Natural killer cell (primary cell): Measurements from ENCODE around the gene RRP7A. TPM values are rescaled to one million over a fixed set of nuclear protein-coding genes. Genes with fewer than 3 reads are reported as not detected.

ENCODE experiments used
- ATAC-seq, 3 donors: fragments of 150-1000 bp in 2 of 3; fragments of 200-7000 bp in 1 of 3; cut with Tn5 transposase; 1 replicate in 1 of 3; 2 replicates in 2 of 3; pipeline ENCODE4 v1.10.0; 2021; ENCODE audit warnings: mild to moderate bottlenecking in 2 of 3, moderate library complexity in 2 of 3
- DNase-seq, 2 donors: peaks; one replicate each; pipeline versions ENCODE4 v3.0.0 to v3.0.0-alpha.2; 2013 to 2021; ENCODE audit warnings: mixed read lengths in 1 of 2
- H3K27ac ChIP-seq: one replicate; pipeline ENCODE4 v1.5.1; 2013; ENCODE audit warnings: mild to moderate bottlenecking, low read length
- H3K27me3 ChIP-seq: one replicate; pipeline ENCODE4 v1.6.1; 2013; ENCODE audit warnings: low read length; ENCODE audit not compliant: control insufficient read depth, insufficient read depth
- H3K36me3 ChIP-seq: one replicate; pipeline ENCODE4 v1.6.1; 2013; ENCODE audit warnings: low read length; ENCODE audit not compliant: control insufficient read depth, insufficient read depth
- H3K4me1 ChIP-seq: one replicate; pipeline ENCODE4 v1.6.1; 2013; ENCODE audit warnings: low read length; ENCODE audit not compliant: control insufficient read depth, insufficient read depth
- H3K4me3 ChIP-seq: one replicate; pipeline ENCODE4 v1.5.1; 2013; ENCODE audit warnings: low read length
- H3K9me3 ChIP-seq: one replicate; pipeline ENCODE4 v1.6.1; 2013; ENCODE audit warnings: low read length; ENCODE audit not compliant: control insufficient read depth, insufficient read depth
- H3K27ac Mint-ChIP-seq, 2 donors: one replicate each; pipeline ENCODE4 v1.8.0; 2022; ENCODE audit warnings: mild to moderate bottlenecking in 2 of 2, mixed read lengths in 2 of 2, moderate library complexity in 1 of 2
- H3K27me3 Mint-ChIP-seq, 2 donors: one replicate each; pipeline ENCODE4 v1.8.0; 2022; ENCODE audit warnings: low read depth in 2 of 2, mixed read lengths in 2 of 2
- H3K36me3 Mint-ChIP-seq: one replicate; pipeline ENCODE4 v1.8.0; 2022; ENCODE audit warnings: mixed read lengths
- H3K4me1 Mint-ChIP-seq, 2 donors: one replicate each; pipeline ENCODE4 v1.8.0; 2022; ENCODE audit warnings: mixed read lengths in 2 of 2
- H3K4me3 Mint-ChIP-seq: one replicate; pipeline ENCODE4 v1.8.0; 2022; ENCODE audit warnings: mild to moderate bottlenecking, moderate library complexity, mixed read lengths
- H3K9me3 Mint-ChIP-seq, 2 donors: one replicate each; pipeline ENCODE4 v1.8.0; 2022; ENCODE audit warnings: mixed read lengths in 2 of 2
- CTCF ChIP-seq: fragments of 200-600 bp; IDR thresholded peaks from one replicate; pipeline ENCODE4 v1.8.0; 2022; ENCODE audit warnings: antibody characterized with exemption
- WGBS: methylation state at CpG from one replicate; pipeline ENCODE4 v1.1.7; 2013; ENCODE audit warnings: missing lambda C conversion rate; ENCODE audit not compliant: insufficient coverage; 5-methylcytosine and 5-hydroxymethylcytosine counted together
- intact Hi-C: fragments of 100-400 bp; cut with micrococcal nuclease; formaldehyde crosslinking; loops from one replicate; pipeline ENCODE4 v1.14.2; 2022
- total RNA-seq, 4 donors: library from RNA; stranded (reverse); fragments of 120-200 nt in 1 of 4; gene quantifications; one replicate each; pipeline versions ENCODE4 v1.2.3 to v1.2.4, GENCODE V29; 2013 to 2022

Gene RRP7A
- total RNA-seq, 3 donors from 2014 or later (not counting 1 experiment from before 2014, with no cell fraction given): 31.3 to 43.0 (median 37.7) TPM

DNA sequence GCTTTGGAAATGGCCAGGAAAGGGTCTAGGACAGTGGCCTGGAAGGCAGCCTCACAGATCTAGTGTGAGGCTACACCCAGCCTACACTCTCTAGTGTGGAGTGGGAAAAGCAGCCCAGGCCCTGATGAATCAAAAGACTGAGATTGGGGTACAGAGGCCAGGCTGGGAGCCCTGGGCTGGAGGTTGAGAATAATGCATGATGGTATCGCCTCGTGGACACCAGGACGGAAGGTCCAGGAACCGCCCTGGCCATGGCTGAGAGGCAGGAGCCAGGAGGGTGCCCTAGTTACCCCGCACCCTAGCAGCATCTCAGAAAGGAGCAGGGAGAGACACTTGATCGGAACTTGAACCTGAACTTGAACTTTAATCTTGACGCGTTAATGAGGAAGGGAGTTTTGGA lies 46.9 kb downstream of the RRP7A start:
- H3K4me3 Mint-ChIP-seq: no peak overlapping the region
- no peaks in the 10 kb centered on the region for H3K4me1 ChIP-seq
- no peaks in the 10 kb centered on the region for H3K9me3 ChIP-seq
- no peaks in the 10 kb centered on the region for H3K36me3 ChIP-seq
- 91% methylated on average over 8 of the region's 8 CpGs for WGBS
- ATAC-seq (no peak), DNase-seq (no peak)
- H3K36me3 Mint-ChIP-seq: no peaks in the 10 kb centered on the region
- intact Hi-C loops: no loop called here
- no peak overlapping the region for H3K27ac Mint-ChIP-seq
- H3K4me3 ChIP-seq: no peak overlapping the region
- peaks cover 13 to 22% of the 10 kb centered on the region in 2 donors for H3K27me3 Mint-ChIP-seq
- no peak overlapping the region for H3K27ac ChIP-seq
- H3K9me3 Mint-ChIP-seq: no peaks in the 10 kb centered on the region
- no peaks in the 10 kb centered on the region for H3K27me3 ChIP-seq
- H3K4me1 Mint-ChIP-seq: no peaks in the 10 kb centered on the region
- no peak for TF ChIP-seq CTCF

DNA sequence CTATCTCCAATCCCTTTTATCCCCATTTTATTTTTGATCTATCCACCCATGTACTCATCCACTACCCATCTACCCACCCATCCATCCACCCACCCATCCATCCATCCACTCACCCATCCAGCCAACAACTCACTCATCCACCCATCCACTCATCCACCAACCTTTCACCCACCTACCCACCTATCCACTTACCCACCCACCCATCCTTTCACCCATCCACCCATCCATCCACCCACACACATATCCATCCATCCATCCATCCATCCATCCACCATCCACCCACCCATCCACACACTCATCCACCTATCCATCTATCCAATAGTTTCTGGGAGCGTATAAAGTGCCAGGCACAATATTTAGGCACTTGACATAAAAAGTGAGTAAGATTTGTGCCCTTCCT lies 48.2 kb downstream of the RRP7A start:
- intact Hi-C loops: no loop called here
- no peaks in the 10 kb centered on the region for H3K27me3 ChIP-seq
- TF ChIP-seq CTCF: no peak

GRCh38 chr22:42470366-42471082 lies 49.1 kb downstream of the RRP7A start:
- ATAC-seq: no peak
- H3K27ac ChIP-seq: no peak overlapping the region
- no peaks in the 10 kb centered on the region for H3K36me3 Mint-ChIP-seq
- no peaks in the 10 kb centered on the region for H3K27me3 ChIP-seq
- no peak for DNase-seq
- no peaks in the 10 kb centered on the region for H3K4me1 Mint-ChIP-seq
- 79% methylated on average over 2 of the region's 4 CpGs for WGBS
- peaks cover 14 to 22% of the 10 kb centered on the region in 2 donors for H3K27me3 Mint-ChIP-seq
- intact Hi-C loops: no loop called here
- no peak for TF ChIP-seq CTCF
- H3K9me3 Mint-ChIP-seq: no peaks in the 10 kb centered on the region
- H3K4me1 ChIP-seq: no peaks in the 10 kb centered on the region
- H3K4me3 Mint-ChIP-seq: no peak overlapping the region
- no peaks in the 10 kb centered on the region for H3K36me3 ChIP-seq
- H3K27ac Mint-ChIP-seq: no peak overlapping the region
- no peak overlapping the region for H3K4me3 ChIP-seq
- no peaks in the 10 kb centered on the region for H3K9me3 ChIP-seq

More for the DNA sequence above, 48.2 kb downstream of the RRP7A start:
- no peaks in the 10 kb centered on the region for H3K36me3 ChIP-seq
- ATAC-seq: no peak
- no peaks in the 10 kb centered on the region for H3K36me3 Mint-ChIP-seq
- H3K9me3 ChIP-seq: no peaks in the 10 kb centered on the region
- H3K4me1 ChIP-seq: no peaks in the 10 kb centered on the region
- H3K27ac ChIP-seq: no peak overlapping the region
- H3K4me3 Mint-ChIP-seq: no peak overlapping the region
- no peak for DNase-seq
- WGBS: 100% methylated on average over 1 of the region's 1 CpG
- no peaks in the 10 kb centered on the region for H3K4me1 Mint-ChIP-seq
- no peak overlapping the region for H3K4me3 ChIP-seq
- no peaks in the 10 kb centered on the region for H3K9me3 Mint-ChIP-seq
- H3K27me3 Mint-ChIP-seq: peaks cover 14 to 22% of the 10 kb centered on the region in 2 donors
- H3K27ac Mint-ChIP-seq: no peak overlapping the region

DNA sequence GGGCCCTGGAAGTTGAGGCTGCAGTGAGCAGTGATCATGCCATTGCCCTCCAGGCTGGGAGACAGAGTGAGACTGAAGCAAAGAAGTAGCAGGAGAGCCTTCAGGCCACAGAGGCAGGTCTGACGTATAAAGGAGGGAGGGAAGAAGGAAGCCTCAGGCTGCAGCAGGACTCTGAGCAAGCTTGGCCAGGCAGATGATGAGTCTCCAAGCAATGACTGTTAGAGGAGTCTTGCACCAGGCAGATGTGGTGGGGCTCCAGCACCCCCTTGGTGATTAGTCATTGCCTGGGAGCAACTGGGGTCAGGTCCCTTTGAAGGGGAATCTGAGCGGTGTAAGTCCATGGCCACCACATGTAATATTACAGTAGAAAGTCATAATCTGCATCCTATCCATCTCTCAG lies 50.8 kb downstream of the RRP7A start:
- H3K4me1 ChIP-seq: no peaks in the 10 kb centered on the region
- H3K27me3 Mint-ChIP-seq: peaks cover 12 to 22% of the 10 kb centered on the region in 2 donors
- ATAC-seq (no peak), DNase-seq (no peak)
- no peak overlapping the region for H3K4me3 ChIP-seq
- no peaks in the 10 kb centered on the region for H3K9me3 Mint-ChIP-seq
- 91% methylated on average over 1 of the region's 2 CpGs for WGBS
- intact Hi-C loops: no loop called here
- H3K27me3 ChIP-seq: no peaks in the 10 kb centered on the region
- H3K4me3 Mint-ChIP-seq: no peak overlapping the region
- no peak overlapping the region for H3K27ac ChIP-seq
- no peaks in the 10 kb centered on the region for H3K4me1 Mint-ChIP-seq
- H3K9me3 ChIP-seq: no peaks in the 10 kb centered on the region
- no peak overlapping the region for H3K27ac Mint-ChIP-seq
- TF ChIP-seq CTCF: no peak
- no peaks in the 10 kb centered on the region for H3K36me3 ChIP-seq
- H3K36me3 Mint-ChIP-seq: no peaks in the 10 kb centered on the region
